Motor neuron (in vitro differentiated cells): ENCODE data around the gene OR2W1. TPM values are rescaled to one million over a fixed set of nuclear protein-coding genes. Genes with fewer than 3 reads are reported as not detected.

ENCODE experiments used
- ATAC-seq, 8 experiments: fragments of 200-7000 bp; cut with Tn5 transposase; replicated peaks in 6 of 8; 2 replicates each; pipeline ENCODE4 v1.8.0; 2021; ENCODE audit warnings: mild to moderate bottlenecking in 8 of 8, moderate library complexity in 8 of 8
- H3K27ac ChIP-seq, 2 donors: fragments of 250-450 bp; sonication (Bioruptor Pico); 2 replicates each; pipeline ENCODE4 v1.9.0; 2021; ENCODE audit warnings: antibody characterized with exemption in 2 of 2, mild to moderate bottlenecking in 2 of 2, moderate library complexity in 1 of 2
- H3K4me1 ChIP-seq, 2 donors: fragments of 250-450 bp; sonication (Bioruptor Pico); replicated peaks in 1 of 2; 2 replicates each; pipeline ENCODE4 v1.6.1; 2021; ENCODE audit warnings: antibody characterized with exemption in 2 of 2, mild to moderate bottlenecking in 2 of 2, moderate library complexity in 1 of 2
- H3K4me3 ChIP-seq, 5 donors: fragments of 250-450 bp; sonication (Bioruptor Pico); 2 replicates each; pipeline ENCODE4 v1.9.0; 2021; ENCODE audit warnings: antibody characterized with exemption in 5 of 5, mild to moderate bottlenecking in 5 of 5, moderate library complexity in 4 of 5
- WGBS, 10 experiments: fragments of 450-650 bp; shearing (Covaris generic); methylation state at CpG; one replicate each; pipeline ENCODE4 v1.0.0; 2022; 5-methylcytosine and 5-hydroxymethylcytosine counted together
- in situ Hi-C, 9 experiments: fragments of 400-800 bp; cut with MboI; loops; one replicate each; pipeline ENCODE4 v1.15.0; 2021; ENCODE audit warnings: low sequenced_read_pairs in 9 of 9, low pct_unique_long_range_greater_than_20kb in 2 of 9; ENCODE audit not compliant: unreplicated experiment in 9 of 9
- total RNA-seq, 8 experiments: library from RNA; unstranded; fragments of 300-600 nt; gene quantifications; 2 replicates each; pipeline versions ENCODE4 v1.2.3 to v1.2.4, GENCODE V29; 2022

Gene OR2W1
- total RNA-seq, 8 experiments from 2014 or later = 0.28 TPM; not detected in 7

DNA sequence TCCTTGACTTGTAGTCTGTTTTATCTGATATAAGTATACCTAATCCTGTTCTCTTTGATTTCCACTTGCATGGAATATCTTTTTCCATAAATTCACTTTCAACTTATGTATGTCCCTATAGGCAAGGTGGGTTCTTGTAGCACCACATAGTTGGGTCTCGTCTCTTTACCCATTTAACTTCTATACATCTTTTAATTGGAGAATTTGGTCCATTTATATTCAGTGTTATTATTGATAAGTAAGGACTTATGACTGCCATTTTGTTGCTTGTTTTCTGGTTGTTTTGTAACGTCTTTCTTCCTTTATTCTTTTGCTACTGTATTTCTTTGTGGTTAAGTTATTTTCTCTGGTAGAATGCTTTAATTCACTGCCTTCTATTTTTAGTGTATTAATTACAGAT lies 25.3 kb downstream of the OR2W1 start:
- no peaks in the 10 kb centered on the region for H3K4me1 ChIP-seq
- ATAC-seq = no peak
- 0 to 100% (median 48%) methylated on average over 1 to 2 of the region's 2 CpGs for WGBS, 10 experiments
- in situ Hi-C loops = loop anchor here in 6 of 9 experiments (10.0 to 25.0 kb wide), 3 partner anchors 182 to 335 kb away; no protein-coding TSS in a partner anchor
- H3K4me3 ChIP-seq = no peak overlapping the region
- H3K27ac ChIP-seq = no peak overlapping the region

DNA sequence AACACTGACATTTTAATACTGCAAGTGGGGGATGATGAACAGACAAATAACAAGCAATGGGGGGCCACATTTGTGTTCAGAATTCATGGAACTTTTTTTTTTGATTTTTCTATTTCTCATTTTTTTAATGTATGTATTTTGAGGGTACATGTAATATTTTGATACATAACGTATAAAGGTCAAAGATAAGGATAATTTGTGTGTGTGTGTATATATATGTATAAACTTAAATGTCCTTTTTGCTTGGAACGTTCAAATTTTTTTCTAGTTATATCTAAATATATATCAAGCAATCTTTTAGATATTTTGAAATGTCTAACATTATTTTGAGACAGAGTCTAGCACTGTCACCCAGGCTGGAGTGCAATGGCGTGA lies 27.6 kb downstream of the OR2W1 start:
- Histone ChIP-seq H3K4me1 (no peaks in the 10 kb centered on the region), H3K4me3 (peak overlapping the region in 1 of 5 donors; percentile 60), H3K27ac (no peak overlapping the region)
- in situ Hi-C loops = loop anchor here in 6 of 9 experiments (10.0 to 25.0 kb wide), 3 partner anchors 180 to 333 kb away; no protein-coding TSS in a partner anchor
- WGBS, 10 experiments = 0 to 53% (median 30%) methylated on average over 1 to 3 of the region's 3 CpGs
- no peak for ATAC-seq

DNA sequence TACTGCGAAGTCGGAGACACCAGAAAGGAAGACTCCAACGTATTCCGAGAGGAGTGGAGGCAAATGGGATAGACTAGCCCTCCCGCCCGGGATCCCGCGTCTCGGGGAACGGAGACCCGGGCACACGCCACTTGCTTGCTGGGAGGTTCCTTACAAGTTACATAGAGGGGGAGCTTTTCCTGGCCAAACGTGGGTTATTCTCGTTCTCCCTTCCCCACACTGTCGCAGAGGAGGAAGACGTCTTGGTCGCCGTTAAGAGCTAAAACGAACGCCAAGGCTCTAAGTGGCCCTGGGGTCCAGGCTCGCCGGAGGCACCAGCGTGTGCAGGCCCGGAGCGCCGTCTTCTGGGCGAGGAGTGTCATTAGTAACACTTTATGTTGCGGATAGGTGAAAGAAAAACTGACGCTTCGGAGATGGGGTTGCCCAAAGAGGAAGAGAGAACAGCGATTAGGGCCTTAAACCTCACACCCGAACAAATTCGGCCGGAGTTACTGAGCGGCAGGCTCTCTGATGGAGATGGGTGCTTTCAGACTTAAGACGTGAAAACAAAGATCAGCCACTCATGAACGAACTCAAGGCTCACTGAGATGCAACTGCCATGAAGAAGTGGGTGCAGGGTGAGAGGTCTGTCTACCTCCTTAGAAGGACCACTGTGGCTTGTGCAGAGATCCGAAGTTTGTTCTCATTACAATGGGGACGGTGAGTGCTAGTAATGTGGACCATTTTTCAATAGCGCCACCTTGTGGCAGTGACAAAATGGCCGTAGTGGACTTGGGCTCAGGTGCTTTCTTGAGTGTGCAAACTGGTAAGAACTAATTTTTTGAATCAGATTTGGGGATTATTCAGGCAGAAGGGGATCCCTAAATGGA lies 28.2 kb downstream of the OR2W1 start:
- H3K27ac ChIP-seq = no peak overlapping the region
- in situ Hi-C loops = loop anchor here in 6 of 9 experiments (10.0 to 25.0 kb wide), 3 partner anchors 179 to 332 kb away; no protein-coding TSS in a partner anchor
- WGBS, 10 experiments = 0 to 10% (median 0%) methylated on average over 1 to 24 of the region's 41 CpGs; no CpG with 5 or more reads in 1 of the 10 experiments

DNA sequence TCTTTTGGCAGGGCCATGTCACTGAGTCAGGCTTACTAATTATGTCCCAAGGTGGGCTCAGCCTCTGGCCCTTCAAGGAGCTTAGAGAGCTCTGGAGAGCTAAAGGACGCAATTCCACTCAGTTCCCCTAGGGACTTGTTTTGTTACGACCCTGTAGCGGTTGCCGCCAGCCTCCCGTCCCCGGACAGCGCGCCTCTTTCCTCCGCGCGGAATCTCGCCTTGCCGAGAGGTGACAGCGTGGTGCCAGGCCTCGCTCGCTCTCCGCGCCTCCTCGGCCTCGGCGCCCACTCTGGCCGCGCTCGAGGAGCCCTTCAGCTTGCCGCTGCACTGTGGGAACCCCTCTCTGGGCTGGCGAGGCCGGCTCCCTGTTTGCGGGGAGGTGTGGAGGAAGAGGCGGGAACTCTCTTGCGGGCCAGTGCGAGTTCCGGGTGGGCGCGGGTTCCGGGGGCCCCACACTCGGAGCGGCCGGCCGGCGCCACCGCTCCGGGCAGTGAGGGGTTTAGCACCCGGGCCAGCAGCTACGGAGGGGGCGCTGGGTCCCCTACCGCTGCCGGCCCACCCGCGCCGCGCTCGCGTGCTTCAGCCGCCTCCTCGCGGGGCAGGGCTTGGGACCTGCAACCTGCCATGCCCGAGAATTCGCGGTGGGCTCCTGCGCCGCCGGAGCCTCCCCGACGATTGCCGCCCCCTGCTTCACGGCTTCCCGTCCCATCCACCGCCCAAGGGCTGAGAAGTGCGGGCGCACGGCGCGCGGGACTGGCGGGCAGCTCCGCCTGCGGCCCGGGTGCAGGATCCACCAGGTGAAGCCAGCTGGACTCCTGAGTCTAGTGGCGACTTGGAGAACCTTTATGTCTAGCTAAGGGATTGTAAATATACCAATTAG lies 30.0 kb downstream of the OR2W1 start:
- H3K4me1 ChIP-seq = no peaks in the 10 kb centered on the region
- H3K27ac ChIP-seq = no peak overlapping the region
- 60 to 100% (median 95%) methylated on average over 1 to 24 of the region's 79 CpGs; no CpG with 5 or more reads in 3 of the 10 experiments for WGBS, 10 experiments
- no peak overlapping the region for H3K4me3 ChIP-seq
- no peak for ATAC-seq
- in situ Hi-C loops = loop anchor here in 6 of 9 experiments (10.0 to 25.0 kb wide), 3 partner anchors 178 to 330 kb away; no protein-coding TSS in a partner anchor

More for the DNA sequence above, 28.2 kb downstream of the OR2W1 start:
- peak; percentile 91 to 97 (median 95) for ATAC-seq
- Histone ChIP-seq H3K4me1 (no peaks in the 10 kb centered on the region), H3K4me3 (peak overlapping the region; percentile 35 to 60 (median 41))

DNA sequence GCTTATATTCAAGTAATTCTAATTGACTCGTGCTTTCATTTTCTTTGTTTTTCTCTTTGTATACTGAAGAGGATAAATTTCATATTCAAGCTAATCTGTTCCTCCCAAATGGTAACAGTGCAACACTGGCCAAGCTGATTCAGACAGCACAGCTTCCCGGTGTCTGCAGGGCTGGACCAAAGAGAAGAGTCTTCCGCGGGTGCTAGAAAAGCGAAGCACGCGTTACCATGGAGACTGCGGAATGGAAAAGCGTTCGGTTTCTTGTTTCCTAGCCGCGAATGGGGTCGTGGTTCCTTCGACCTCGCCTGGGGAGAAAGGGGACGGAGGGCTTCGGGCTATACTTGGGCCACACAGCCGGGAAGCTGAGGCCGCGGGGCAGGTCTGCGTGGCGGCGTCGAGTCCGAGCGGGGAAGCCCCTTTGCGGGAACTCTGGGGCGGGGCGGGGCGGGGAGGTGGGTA lies 33.7 kb downstream of the OR2W1 start:
- Histone ChIP-seq H3K27ac (no peak overlapping the region), H3K4me3 (peak overlapping the region; percentile 40 to 45 (median 43)), H3K4me1 (no peaks in the 10 kb centered on the region)
- ATAC-seq = peak; percentile 96 to 100 (median 100)
- in situ Hi-C loops = loop anchor here in 6 of 9 experiments (10.0 to 25.0 kb wide), 3 partner anchors 174 to 327 kb away; no protein-coding TSS in a partner anchor
- WGBS, 10 experiments = 0 to 13% (median 0%) methylated on average over 1 to 17 of the region's 30 CpGs; no CpG with 5 or more reads in 1 of the 10 experiments

DNA sequence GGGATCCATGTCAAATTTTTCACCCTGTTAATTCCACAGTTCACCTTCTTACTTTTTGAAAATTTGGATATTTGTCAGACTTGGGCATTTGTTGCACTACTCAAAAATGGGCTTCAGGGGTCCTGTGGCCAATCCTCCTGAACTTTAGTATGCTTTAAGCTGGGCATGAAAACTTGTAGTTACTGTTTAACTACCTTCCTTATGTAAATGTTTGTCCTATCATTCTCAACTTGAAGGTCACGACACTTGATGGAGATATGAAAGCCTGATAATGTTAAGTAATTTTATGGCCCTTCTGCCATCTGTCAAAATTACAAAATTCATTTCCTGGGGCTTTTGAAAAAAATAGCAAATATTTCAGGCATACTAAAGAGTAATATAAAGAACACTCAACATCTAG lies 35.6 kb downstream of the OR2W1 start:
- in situ Hi-C loops = loop anchor here in 5 of 9 experiments (25.0 kb wide), 2 partner anchors 172 to 322 kb away; no protein-coding TSS in a partner anchor
- 20 to 100% (median 77%) methylated on average over 1 of the region's 1 CpG; no CpG with 5 or more reads in 3 of the 10 experiments for WGBS, 10 experiments
- no peak for ATAC-seq
- Histone ChIP-seq H3K4me1 (no peaks in the 10 kb centered on the region), H3K27ac (no peak overlapping the region), H3K4me3 (no peak overlapping the region)

DNA sequence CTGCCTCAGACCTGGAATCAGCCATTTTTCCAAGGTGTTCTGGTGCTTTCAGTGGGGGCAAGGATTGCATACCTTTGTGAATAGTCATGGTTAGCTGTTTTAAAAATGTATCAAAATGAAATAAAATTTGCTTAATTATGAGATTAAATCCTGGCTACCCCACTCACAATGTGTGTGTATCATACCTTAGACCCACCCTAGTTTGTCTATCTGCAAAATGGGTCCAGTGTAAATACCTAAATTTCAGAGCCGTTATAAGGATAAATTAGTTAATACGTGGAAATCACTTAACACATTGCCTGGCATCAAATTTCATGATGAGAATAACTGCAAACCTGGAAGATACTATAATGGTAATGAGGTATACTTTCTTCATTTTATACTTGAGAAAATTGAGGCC lies 36.9 kb downstream of the OR2W1 start:
- in situ Hi-C loops = loop anchor here in 5 of 9 experiments (25.0 kb wide), 2 partner anchors 171 to 321 kb away; no protein-coding TSS in a partner anchor
- no peak for ATAC-seq
- WGBS, 10 experiments = 17 to 91% (median 70%) methylated on average over 1 to 2 of the region's 2 CpGs; no CpG with 5 or more reads in 3 of the 10 experiments
- no peak overlapping the region for H3K4me3 ChIP-seq
- H3K4me1 ChIP-seq = no peaks in the 10 kb centered on the region
- H3K27ac ChIP-seq = no peak overlapping the region

DNA sequence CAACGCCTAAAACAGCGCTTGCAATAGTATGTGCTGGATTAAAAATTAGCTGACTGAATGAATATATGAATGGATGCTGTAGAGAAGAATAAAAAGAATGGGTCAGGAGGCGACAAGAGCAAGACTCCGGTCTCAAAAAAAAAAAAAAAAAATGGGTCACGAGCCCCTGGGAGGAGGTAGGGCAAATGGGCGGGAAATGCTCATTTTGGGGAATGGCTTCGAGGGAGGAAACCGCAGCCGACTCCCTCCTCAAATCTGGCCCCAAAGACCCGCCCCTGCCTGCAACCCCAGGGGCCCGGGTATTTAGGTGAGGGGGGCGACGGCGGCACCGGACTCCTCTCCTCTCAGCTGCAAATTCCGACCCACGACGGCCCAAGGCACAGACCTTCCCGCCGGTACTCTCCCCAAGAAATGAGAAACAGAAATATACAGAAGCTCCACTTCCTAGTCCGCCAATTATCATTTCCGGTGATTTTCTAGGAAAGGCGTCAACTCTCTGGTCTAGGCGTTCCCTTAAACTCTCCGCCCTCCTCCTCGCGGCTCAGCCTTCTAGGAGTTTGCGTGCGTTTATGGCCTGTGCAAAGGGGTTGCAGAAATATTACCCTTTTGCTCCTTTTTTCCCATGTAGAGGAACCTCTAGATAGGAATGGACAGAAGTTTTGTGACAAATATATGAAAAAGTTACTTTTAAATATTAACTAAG lies 39.6 kb downstream of the OR2W1 start, which contains the start of gene ZNF311:
Gene ZNF311 (minus strand): TSS at position 133 of the 703 bp plus-strand sequence. CDS start 1,361 bp downstream, outside the sequence.
- 0 to 78% (median 35%) methylated on average over 3 to 20 of the region's 29 CpGs for WGBS, 10 experiments
- peak within 1 kb of the TSS; percentile 40 to 61 (median 52) for H3K4me3 ChIP-seq
- H3K4me1 ChIP-seq = no peaks in the 10 kb centered on the region
- in situ Hi-C loops = loop anchor here in 5 of 9 experiments (25.0 kb wide), 2 partner anchors 168 to 318 kb away; no protein-coding TSS in a partner anchor
- peak; percentile 63 to 100 (median 82) for ATAC-seq
- no peak within 1 kb of the TSS for H3K27ac ChIP-seq

DNA sequence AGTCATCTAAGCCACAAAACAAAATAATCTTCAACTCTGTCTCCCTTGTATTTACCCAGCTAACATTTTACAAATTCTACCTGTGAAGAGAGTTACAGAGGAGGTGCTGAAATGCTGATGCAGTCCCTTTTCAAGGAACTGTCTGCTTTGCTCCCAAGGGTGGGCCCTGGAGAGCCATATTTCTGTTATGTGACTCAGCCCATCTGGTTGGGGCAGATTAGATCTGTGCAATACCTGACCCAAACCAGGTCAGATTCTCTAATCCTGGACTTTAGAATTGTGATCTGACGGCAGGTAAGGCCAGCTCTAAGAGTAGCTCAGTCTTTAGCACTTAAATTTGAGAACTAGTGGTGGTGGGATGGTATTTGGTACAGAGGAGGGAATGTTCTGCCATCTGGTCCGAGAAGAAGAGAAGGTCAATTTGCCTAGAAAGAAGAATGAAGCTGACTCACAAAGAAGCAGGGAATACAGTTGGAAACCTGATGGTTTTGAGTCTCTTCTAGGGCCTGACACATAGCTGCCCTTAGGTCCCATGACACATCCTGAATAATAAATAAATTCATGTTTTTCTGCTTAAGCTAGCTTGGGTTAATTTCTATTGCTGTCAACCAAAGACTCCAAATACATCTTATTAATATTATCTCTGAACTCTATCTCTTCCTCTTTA lies 48.0 kb downstream of the OR2W1 start:
- H3K4me3 ChIP-seq = no peak overlapping the region
- WGBS, 10 experiments = 0 to 80% (median 38%) methylated on average over 1 to 2 of the region's 2 CpGs; no CpG with 5 or more reads in 5 of the 10 experiments
- in situ Hi-C loops = loop anchor here in 2 of 9 experiments (25.0 kb wide), 2 partner anchors 160 to 615 kb away; no protein-coding TSS in a partner anchor

DNA sequence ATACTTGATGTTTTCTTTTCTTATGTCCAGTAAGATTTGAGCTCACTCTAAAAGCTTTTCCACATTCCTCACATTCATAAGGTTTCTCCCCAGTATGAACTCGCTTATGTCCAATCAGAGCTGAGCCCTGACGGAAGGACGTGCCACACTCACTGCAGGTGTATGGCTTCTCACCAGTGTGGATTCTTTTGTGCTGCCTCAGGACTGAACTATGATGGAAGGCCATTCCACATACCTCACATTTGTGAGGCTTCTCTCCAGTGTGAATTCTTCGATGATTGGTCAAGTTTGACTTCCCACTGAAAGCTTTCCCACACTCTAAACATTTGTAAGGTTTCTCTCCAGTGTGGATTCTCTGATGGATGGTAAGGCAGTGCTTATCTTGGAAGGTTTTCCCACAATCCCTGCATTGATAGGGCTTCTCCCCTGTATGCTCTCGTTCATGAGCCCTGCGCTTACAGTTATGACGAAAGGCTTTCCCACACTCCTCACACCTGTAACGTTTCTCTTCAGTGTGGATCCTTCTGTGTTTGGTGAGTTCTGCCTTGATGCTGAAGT lies 49.8 kb downstream of the OR2W1 start:
- Histone ChIP-seq H3K4me1 (no peaks in the 10 kb centered on the region), H3K27ac (no peak overlapping the region), H3K4me3 (no peak overlapping the region)
- in situ Hi-C loops = loop anchor here in 2 of 9 experiments (25.0 kb wide), 2 partner anchors 158 to 617 kb away; no protein-coding TSS in a partner anchor
- WGBS, 10 experiments = 58 to 96% (median 90%) methylated on average over 1 to 8 of the region's 8 CpGs; no CpG with 5 or more reads in 2 of the 10 experiments
- ATAC-seq = no peak

More for the DNA sequence above, 48.0 kb downstream of the OR2W1 start:
- ATAC-seq = peak in 2 of 8 experiments; percentile 71 to 84
- Histone ChIP-seq H3K27ac (no peak overlapping the region), H3K4me1 (no peaks in the 10 kb centered on the region)
